ENCODE data around the gene PTPRN2.

PTPRN2 gene

GRCh38 chr7:157547102-157547501 is 1040.5 kb downstream of the PTPRN2 start:
- DNase-seq (ENCODE audit: low read depth): no peak

DNA sequence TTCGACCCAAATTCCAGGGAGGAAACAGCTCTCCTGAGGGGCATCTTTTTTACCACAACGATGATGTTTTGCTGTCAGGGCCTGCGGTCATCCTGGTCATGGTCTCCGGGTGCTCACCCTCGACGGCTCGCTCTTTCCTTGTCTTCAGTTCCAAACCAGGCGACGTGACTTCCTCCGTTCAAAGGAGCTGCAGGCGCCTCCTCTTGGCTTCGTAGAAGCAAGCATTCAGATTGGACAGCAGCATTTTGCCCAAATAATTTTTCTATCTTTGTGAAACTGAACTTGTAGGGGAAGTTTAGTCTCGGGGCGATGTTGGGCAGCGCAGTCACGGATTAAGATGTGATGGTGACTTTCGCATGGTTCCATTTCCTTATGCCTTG is 1042.0 kb downstream of the PTPRN2 start:
- DNase-seq (ENCODE audit: low read depth): no peak

DNA sequence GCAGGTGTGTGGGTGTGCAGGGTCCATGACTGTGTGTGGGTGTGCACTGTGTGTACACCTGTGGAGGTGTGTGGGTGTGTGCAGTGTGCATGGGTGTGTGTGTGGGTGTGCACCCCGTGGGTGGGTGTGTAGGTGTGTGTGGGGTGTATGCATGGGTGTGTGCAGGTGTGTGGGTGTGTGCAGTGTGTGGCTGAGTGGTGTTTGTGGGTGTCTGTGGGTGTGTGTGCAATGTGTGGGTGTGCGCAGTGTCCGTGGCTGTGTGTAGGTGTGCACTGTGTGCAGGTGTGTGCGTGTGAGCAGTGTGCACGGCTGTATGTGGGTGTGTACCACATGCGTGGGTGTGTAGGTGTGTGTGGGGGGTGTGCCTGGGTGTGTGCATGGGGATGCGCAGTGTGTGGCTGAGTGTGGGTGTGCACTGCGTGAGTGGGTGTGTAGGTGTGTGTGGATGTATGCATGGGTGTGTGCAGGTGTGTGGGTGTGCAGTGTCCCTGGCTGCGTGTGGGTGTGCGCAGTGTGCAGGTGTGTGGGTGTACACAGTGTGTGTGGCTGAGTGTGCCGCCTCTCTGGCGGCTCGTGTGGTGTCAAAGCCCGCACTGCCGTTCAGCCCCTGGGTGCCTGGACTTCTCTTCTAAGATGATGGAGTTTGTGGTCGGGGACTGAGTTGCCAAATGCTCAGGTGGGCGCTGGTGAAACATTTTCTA is 1042.5 kb downstream of the PTPRN2 start:
- DNase-seq (ENCODE audit: low read depth): no peak

GRCh38 chr7:157544226-157544625 is 1043.4 kb downstream of the PTPRN2 start:
- no peak for DNase-seq (ENCODE audit: low read depth)

GRCh38 chr7:157543791-157544190 is 1043.8 kb downstream of the PTPRN2 start:
- no peak for DNase-seq (ENCODE audit: low read depth)

DNA sequence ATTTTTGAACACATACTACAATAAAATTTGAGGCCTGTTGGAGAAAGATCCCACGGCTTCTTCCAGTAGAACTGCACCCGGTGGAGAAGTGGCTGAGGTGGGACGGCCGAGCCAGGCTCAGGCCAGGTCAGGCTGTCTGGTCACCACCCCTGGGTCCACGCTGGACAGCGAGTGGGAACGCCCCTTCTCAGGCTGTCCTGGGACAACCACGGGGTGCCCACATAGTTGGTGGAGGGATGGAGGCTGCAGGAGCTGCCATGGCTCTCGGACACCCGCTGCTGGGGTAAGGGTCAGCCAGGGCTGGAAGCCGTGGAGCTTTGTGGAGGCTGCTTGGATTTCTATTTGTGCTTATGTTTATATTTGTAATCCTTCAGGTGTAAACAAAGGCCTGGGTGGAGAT is 1044.3 kb downstream of the PTPRN2 start:
- no peak for DNase-seq (ENCODE audit: low read depth)

GRCh38 chr7:157542068-157543021 is 1045.3 kb downstream of the PTPRN2 start:
- DNase-seq (ENCODE audit: low read depth): no peak

DNA sequence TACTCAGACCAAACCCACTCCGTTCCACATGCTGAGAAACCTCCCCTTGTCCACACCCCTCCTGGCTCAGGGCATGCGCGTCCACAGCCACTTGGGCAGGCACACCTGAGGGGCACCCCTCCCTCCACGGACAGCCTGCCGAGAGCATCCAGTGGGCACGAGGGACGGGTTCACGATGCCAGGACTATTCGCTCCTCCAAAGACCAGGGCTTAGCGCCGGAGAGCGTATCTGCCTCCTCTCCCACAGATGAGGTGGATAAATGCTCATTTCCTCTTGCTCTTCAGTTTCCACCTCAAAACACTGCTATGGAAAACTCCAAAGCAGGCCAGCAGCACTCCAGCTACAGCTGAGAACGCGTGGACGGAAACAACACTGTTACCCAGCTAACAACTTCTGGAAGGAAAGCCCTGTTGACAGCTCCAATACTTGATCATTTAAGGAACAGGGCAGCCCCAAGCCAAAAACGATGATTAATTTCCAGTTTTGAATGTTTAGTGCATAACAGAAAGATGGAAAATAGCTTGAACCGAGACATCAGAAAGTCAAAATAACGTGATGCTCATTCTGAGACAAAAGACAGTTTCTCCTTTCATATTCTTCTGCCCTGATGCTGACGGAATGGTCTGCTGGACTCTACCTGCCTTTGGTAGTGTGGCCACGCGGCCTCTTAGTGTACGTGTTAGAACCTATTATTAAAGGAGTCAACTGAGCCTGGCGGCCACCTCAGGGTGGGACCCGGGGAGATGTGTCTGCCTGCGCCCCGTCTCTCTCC is 1046.1 kb downstream of the PTPRN2 start:
- no peak for DNase-seq (ENCODE audit: low read depth)

DNA sequence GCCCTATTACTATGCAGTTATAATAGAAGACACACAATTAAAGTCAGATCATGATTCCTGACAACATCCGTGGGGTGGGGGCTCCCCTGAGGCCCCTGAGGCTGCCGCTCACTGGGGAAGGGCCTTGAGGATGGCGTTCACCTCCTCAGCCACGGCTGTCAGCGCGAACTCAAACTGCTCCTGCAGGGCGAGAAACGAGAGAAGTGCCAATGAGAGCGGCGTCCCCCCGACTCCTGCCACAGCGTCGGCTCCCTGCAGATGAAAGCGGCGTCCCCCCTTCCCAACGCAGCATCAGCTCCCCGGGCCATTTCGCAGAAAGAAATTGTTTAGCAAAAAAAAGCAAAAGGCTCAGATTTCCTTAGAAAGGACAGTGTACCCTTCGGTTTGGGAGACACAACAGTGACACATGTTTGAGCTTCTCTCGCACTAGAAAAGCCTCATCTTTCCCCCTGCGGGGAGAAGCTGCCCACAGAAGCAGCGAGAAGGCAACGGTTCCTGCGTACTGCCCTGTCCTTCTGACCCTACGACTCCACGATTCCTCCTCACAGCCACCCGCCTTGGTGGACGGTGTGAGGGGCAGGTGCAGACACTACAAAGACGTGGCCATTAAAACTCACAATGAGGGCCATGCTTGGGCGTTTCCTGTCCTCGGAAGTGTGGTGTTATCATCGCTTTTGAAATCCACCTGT is 1046.9 kb downstream of the PTPRN2 start:
- no peak for DNase-seq (ENCODE audit: low read depth)

GRCh38 chr7:157540020-157540419 is 1047.6 kb downstream of the PTPRN2 start:
- DNase-seq (ENCODE audit: low read depth): no peak

- DNase-seq (ENCODE audit: low read depth): no peak
Measured at GRCh38 chr7:157539521-157539920, 1048.1 kb downstream of the PTPRN2 start.

- no peak for DNase-seq (ENCODE audit: low read depth)
Measured at GRCh38 chr7:157538735-157539134, 1048.9 kb downstream of the PTPRN2 start.

- DNase-seq (ENCODE audit: low read depth): no peak
Measured at GRCh38 chr7:157538321-157538720, 1049.3 kb downstream of the PTPRN2 start.

- no peak for DNase-seq (ENCODE audit: low read depth)
Measured at GRCh38 chr7:157537056-157537455, 1050.6 kb downstream of the PTPRN2 start.

- DNase-seq (ENCODE audit: low read depth): no peak
Measured at GRCh38 chr7:157532068-157532467, 1055.6 kb downstream of the PTPRN2 start.

GRCh38 chr7:157529768-157530560 is 1057.7 kb downstream of the PTPRN2 start:
- DNase-seq (ENCODE audit: low read depth): no peak

DNA sequence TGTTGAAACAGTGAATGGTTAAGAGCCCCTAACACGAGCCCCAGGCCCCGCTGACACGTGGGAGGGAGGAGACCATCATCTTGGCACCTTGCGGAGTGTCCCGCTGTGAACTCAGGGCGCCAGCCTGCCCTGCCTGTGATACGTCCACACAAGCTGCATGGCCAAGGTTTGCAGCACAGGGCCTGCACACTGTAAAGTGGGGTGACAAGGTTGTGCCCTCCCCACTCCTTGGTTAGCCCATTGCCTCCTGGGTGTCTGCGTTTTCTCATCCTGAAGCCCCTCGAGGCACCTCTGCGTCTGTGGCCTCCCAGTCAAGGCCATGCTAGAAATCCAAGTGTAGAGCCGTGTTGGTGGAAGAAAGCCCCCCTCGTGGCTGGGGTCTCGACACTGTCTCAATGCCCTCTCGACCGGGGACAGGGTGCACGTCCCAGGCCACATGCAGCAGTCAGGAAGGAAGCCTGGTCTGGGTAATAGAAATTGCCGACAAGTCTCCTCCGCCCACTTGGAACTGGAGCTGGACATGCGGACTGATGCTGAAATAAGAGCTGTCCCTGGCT is 1058.8 kb downstream of the PTPRN2 start:
- DNase-seq (ENCODE audit: low read depth): no peak

- DNase-seq (ENCODE audit: low read depth): no peak
Measured at GRCh38 chr7:157527686-157528085, 1059.9 kb downstream of the PTPRN2 start.

DNA sequence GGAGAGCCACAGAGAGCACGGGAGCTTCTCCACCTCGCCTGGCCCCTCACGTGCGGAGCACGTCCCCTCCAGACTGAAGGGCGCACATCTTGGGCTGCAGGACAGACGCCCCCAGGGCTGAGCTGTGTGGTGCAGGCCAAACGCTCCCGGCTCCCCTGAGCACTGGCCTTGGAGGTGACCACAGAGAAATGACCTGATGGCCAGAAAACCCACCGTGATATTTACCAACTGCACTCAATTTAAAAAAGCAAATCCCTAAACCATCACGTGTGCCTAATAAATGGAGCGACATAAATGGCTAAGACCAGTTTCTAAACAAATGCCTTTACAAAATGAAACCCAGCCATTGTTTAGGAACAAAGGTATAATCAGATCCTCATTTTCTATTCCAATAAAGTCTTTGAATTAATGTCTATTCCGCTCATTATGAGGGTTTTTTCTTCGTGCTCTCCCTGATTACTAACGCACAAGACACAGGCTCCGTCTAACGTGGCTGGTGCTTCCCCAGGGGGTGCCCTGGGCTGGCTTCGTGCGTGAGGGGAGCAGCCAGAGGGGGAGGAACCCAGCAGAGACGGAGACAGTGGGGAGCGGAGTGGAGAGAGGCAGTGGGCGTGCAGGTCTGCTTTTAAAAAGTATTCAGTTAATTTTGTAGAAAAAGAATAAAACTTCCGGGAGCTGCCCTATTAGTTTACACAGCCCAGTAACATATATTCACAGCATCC is 1060.5 kb downstream of the PTPRN2 start:
- DNase-seq (ENCODE audit: low read depth): no peak

Measured in HS-5 (cell line).